ENCODE data around the gene DUOXA2.

DNA sequence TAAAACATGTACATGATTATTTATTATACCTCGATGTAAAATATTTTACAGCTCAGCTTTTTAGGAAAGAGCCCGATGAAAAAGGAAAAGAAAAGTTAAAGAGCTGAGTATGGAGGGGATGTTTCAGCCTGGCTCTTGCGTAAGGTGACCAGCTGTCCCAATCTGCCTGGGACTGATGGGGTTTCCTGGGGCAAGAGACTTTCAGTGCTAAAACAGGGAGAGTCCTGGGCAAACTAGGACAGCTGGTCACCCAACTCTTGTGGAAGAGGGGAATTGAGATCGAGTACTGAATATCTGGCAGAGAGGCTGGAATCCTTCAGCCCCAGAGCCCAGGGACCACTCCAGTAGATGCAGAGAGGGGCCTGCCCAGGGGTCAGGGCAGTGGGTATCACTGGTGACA lies 21.1 kb upstream of the DUOXA2 start:
- TF ChIP-seq EZH2 (IDR thresholded peaks at IDR 0.05; ENCODE audit: insufficient read depth, poor library complexity, severe bottlenecking) = no peak
- no peak for TF ChIP-seq EZH2phosphoT487 (IDR thresholded peaks at IDR 0.05; ENCODE audit: insufficient read depth, low read depth)

Data from GM23248 (cell line).